Stromal cell of bone marrow (primary cell): ENCODE data around the gene ADGB.
"Not testable (repeated sequence)": the region's sequence is repeated elsewhere in the genome, so short reads cannot be mapped to it uniquely, and the experiment has no call there.

Source experiments
- DNase-seq: peaks from one replicate; pipeline ENCODE4 v3.0.0-alpha.2; 2012; ENCODE audit warnings: low read depth

Gene ADGB

DNA sequence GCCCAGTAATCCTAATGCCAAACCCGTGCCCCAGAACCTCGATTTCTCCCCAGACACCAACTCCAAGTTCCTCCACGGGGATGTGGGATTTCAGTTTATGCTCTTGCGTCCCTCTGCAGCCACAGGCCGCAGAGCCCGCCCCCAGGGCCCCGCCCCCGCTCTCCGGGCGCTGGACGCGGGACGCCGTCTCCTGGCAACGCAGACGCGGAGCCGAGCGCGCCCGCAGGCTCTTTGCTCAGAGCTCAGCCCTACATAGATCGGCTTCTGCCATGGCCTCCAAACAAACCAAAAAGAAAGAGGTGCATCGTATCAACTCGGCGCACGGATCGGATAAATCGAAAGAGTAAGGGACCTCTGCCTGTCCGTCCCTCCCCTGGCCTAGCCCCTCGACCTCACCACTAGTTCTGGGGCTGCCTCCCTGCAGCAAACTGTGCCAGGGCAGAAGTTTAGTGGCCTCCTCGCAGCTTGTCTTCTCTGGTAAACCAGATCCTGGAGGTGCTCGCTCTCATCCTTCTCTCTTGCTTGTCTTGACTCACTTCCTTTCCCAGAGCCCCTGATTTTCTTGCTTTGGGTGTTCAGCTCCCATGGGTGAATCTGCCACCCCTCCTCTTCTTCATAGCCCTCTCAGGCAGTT is at the start of gene ADGB:
TSS of gene ADGB (plus strand) at position 201 of the 634 bp plus-strand sequence. CDS start at position 270, 69 bp downstream.
- DNase-seq, result peak; percentile 35

DNA sequence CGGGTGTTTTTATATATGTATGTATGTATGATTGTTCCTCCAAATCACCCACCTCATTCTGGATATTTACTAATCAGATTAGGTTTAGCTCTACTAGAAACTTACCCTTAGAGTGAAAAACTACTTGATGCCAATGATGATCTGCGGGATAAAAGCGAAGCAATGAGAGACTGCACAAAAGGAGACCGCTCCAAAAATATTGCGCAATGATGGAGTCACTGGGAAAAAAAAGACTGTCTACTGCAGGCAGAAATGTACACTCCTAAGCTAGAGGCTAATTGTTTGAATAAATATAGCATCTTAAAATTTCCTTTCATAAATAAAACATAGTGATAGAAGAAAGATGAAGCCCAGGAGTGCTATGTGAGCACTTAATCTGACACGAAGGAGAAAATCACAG is 47.9 kb upstream of the ADGB start:
- no peak for DNase-seq

DNA sequence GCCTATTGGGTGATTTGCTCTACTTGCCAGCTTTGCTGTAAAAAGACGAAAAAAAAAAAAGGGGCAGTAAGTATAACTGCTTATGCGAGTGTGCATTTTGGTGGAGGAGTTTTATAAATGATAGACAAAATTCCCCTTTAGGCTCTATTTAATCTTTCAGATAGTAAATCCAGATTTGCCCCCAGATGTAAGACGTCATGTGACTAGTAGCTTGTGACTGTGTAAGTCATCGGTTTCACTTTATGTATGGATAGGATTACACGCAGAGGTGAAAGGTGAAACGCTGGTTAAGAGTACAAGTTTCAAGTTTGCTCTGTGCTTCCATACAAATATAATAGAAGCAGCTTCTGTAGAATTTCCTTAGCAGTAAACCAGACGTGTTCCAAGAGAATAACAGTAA is 47.2 kb upstream of the ADGB start:
- no peak for DNase-seq

DNA sequence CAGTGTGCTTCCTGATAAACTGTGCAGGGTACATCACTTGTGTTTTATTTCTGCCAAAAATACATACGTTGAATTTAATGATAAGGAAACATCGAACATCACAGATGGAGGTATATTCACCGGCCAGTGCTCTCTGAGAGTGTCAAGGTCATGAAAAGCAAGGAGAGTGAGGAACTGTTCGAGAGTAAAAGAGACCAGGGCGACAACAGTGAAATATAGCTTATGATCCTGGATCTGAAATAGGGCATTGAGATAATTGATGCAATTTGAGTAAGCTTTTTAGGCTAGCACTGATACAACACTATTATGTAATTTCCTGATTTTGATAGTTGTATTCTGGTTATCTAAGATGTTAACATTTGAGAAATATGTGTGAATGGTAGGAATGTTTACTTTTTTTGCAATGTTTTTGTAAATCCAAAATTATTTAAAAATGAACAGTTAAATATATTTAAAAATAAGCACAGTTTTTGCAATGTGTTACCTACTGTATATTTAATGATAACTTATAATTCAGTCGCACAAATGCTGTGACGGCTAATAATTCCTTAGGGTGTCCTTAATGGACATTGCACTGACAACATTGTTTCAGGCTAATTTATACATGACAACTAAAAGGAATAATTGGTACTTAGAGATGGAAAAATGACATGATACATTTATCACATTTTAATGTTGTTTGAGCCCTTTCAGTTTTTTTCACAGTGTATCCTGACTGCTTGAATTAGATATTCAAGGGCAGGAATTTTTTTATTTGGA is 45.2 kb upstream of the ADGB start:
- DNase-seq, result no peak

DNA sequence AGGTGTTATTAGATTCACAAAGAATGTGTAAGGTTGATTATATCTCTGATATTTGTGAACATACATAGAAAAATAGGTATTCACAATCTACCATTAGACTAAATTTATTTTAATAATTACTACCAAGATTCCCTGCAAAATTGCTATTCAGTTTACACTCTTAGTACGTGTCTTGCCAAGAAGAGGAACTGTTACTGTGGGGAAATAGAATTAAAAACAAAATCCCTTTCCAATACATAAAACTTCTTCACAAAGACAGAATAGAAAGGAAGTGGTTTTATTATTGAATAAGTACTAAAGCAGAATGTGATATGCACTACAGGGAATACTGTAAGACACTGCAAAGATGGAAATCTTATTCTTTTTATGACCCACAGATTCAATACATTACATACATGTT is 38.2 kb upstream of the ADGB start:
- no peak for DNase-seq

DNA sequence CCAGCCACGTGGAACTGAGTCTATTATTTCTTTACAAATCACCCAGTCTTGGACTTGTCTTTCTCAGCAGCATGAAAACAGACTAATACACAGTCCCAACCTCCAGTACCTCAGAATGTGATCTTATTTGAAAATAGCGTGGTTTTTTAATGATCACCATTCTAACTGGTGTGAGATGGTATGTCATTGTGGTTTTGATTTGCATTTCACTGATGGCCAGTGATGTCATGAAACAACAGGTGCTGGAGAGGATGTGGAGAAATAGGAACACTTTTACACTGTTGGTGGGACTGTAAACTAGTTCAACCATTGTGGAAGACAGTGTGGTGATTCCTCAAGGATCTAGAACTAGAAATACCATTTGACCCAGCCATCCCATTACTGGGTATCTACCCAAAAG is 32.1 kb upstream of the ADGB start:
- DNase-seq, result not testable (repeated sequence)

DNA sequence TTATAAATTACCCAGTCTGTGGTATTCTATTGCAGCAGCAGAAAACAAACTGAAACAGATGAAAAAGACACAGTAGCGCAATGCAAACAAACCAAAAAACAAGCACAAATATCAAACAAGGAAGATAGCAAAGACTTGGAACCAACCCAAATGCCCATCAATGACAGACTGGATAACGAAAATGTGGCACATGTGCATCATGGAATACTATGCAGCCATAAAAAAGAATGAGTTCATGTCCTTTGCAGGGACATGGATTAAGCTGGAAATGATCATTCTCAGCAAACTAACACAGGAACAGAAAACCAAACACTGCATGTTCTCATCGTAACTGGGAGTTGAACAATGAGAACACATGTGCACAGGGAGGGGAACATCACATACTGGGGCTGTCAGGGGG is 30.2 kb upstream of the ADGB start:
- not testable (repeated sequence) for DNase-seq

DNA sequence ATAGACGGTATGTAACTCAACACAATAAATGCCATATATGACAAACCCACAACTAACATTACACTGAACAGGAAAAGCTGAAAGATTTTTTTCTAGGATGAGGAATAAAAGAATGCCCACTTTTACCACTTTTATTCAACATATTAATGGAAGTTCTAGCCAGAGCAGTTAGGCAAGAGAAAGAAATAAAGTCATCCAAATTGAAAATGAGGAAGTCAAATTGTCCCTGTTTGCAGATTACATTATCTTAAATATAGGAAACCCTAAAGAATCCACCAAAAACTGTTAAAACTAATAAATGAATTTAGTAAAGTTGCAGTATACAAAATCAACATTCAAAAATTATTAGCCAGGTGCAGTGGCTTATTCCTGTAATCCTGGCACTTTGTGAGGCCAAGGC is 24.6 kb upstream of the ADGB start:
- no peak for DNase-seq

DNA sequence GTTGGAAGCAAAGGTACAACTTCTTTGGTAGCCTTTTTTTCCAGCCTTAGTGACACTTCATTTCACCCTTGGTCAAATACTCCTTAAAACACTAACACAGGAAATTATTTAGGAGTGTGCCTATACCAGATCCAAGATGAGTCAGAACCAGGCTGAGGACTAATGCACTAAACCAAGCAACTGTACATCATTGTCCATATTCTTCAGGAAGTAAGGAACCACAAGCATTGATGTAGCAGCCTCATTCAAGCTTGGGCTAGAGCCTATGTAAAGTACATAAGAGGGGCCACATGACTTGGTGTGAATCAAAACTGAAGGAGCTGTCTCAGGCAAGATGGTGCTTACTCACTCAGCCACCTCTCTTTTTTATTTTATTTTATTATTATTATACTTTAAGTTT is 20.7 kb upstream of the ADGB start:
- DNase-seq, result no peak

DNA sequence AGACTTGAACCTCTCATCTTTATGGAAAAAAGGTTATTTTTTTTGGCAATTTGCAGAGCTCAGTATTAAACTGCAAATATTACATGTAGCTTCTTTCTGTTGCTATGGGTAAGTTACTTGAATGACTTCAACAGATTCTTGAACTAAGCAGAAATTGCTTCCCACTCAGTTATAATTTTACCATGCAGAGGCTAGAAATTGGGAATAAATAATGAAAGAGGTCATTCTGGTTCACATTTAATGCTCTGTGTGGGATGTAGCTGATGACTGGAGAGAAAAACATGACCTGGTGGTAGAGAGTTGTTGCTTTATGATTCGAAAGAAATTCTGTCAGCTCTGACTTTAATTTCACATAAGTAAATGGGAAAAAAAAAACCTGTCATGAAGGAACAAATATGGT is 16.8 kb upstream of the ADGB start:
- DNase-seq, result no peak

DNA sequence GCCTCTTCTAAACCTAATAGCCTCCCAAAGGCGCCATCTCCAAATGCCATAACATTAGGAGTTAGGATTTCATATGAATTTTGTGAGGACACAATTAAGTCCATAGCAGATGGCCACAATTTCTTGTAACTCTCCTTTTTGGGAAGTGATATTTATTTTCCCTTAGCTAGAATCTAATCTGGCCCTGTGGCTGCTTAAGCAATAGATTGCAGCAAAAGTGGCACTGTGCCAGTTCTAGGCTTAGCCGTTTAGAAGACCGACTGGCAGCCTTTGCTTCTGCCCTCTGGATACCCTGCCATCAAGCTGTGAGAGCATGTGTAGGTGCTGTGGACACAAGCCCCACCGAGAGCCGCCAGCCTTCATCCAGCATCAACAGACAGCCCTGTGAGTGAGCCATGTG is 15.9 kb upstream of the ADGB start:
- DNase-seq, result no peak

DNA sequence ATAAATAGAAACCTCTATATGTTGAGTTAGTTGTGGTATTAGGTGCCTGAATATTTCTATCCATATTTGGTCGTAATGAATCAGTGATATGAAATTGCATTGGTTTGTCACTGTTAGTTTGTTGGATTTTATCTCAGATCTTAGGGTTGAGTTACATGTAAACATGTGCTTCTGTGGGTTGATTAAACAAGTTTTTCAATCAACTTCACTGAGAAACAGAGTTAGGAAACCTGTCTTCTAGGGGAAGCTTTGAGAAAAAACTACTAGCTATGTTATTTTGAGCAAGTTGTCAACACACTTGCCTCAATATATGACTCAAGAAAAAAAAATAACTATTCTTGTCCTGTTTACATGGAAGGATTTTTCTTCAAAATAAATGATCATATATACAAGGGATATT is 14.8 kb upstream of the ADGB start:
- DNase-seq, result no peak

DNA sequence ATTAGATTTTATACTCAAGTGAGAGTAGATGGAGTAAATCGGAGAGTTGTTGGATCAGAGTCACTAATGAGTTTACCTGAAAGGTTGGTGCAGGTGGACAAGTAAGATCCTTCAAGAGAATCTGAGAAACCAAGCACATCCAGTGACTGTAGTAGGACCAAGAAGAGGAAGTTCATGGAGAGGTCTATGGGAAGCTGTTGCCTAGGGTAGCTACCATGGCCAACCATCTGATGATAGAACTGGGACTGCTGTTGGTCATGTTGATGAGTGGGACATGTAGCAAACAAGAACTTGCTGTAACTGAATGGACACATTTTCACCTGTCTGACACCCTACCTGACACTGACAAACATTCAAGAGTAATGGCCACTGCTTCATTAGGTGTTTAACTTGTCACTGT is 11.3 kb upstream of the ADGB start:
- no peak for DNase-seq

DNA sequence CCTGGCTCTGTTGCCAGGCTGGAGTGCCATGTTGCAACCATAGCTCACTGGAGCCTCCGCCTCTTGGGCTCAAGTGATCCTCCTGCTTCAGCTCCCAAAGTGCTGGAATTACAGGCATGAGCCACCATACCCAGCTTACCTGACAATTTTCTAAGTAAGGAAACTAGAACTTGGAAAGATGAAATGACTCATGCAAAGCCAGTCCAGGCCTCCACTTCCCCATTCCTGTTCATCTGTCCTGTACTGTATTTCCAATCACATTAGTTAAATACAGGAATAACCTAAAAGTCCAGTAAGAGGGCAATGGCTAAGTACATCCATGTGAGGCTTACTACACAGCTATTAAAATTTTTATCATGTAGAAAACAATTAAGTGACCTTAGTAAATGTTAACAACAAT is 8.3 kb upstream of the ADGB start:
- DNase-seq, result no peak

DNA sequence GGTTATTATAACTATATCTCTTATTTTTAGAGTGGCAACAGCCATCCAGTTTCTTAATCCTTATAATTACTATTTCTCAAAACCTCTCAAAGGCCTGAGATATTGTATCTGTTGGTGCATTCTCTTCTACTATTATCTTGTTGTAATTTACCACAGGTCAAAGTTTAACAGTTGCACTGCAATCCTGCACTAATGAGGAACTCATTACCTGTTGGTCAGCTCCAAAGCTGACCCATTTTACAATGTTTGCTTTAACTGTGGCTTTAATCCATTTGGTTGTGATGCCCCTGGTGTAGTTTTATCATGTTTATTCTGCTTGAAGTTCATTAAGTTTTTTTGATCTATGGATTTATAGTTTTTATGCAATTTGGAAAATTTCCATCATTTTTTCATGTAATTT is 6.3 kb upstream of the ADGB start:
- DNase-seq, result no peak

DNA sequence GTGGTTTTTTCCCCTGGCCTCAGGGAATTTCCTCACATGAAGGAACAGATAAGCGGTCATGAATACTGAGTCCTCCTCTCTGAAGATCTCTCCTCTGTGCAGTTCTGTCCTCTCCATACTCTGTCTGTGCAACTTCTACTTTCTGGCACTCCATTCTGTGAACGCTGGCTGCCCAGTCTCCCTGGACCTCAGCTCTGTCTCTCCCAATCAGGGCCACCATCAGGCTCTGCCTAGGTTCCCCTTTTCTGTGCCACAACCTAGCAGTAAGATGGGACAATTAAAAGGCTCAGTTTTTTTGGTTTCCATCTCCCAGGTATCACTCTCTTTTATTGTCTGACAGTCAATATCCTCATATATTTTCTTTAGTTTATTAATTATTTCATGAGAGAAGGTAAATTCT is 4.8 kb upstream of the ADGB start:
- no peak for DNase-seq

DNA sequence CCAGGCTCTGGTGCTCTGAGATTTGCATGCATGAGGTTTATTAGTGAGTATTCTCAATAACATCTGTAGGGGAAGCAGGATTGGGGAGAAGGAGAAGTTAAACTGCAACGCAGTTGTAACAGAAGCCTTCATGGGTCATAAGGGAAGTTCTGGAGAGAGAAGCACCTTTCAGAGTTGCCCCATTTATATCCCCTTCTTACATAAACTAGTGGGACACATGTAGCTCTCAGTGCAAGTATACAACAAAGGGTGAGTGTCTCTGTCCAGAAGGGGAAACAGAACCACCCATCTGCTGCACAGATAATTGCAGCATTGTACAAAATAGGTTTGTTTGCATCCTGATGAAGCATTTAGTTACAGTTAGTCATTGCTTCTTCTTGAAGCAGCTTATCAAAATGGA is 4.3 kb upstream of the ADGB start:
- DNase-seq, result no peak

DNA sequence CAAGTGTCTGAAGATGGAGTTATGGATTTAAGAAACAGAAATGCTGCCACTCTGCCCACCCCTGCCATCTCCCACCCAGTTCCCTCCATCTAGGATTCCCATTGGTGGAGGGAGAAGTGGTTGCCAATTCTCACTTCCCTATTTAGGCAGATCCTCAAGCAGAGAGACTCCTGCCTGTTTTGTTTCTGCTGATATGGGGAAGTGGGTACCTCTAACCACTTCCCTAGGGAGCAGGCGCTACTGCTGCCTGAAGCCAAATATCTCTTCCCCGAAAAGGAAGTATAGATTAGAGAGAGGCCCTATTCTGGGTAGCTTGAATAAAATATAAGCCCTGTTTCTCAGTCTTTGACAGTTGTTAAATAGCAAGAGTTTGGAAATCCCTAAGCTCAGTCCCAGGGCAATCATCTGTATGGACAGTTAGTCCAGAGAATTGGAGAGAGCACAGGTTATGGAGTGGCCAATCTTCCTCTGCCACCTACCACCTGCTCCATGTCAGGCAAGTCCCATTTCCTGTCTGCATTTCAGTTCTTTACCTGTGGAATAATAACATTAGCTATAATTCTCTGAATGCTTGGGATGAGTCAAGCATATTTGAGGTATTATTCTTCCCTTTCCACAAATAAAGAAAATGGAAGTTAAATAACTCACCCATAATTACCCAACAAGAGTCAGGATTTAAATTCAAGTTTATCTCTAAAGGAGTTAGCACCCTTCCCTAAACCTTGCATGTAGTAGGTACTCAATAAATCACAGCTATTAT is 2.6 kb upstream of the ADGB start:
- DNase-seq, result no peak

DNA sequence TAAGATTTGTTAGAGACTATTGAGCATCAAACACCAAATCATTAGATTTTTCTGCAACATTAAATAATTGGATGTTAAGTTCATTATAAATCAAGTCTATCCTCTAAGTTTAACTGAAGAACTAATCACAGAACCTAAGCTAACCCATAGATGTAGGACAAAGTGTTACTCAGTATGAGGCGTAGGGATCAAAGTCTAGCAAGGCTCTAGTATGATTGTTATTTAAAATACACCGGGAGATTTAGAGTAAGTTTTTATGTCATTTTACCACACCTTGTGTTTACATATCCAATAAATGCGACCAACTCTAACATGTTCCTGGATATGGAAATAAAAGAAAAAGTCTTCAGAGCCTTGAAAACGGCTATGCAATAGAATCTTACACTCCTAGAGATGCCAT is 2.6 kb downstream of the ADGB start:
- no peak for DNase-seq

DNA sequence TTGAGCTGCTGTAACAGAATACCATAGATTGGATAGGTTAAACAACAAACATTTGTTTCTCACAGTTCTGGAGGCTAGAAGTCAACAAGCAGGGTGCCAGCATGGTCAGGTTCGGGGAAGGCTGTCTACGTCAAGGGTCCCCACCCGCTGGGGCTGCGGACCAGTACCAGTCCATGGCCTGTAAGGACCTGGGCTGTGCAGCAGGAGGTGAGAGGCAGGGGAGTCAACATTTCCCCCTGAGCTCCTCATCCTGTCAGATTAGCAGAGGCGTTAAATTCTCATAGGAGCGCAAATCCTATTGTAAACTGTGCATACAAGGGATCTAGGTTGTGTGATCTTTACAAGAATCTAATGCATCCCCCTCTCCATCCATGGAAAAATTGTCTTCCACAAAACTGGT is 3.8 kb downstream of the ADGB start:
- DNase-seq, result no peak

DNA sequence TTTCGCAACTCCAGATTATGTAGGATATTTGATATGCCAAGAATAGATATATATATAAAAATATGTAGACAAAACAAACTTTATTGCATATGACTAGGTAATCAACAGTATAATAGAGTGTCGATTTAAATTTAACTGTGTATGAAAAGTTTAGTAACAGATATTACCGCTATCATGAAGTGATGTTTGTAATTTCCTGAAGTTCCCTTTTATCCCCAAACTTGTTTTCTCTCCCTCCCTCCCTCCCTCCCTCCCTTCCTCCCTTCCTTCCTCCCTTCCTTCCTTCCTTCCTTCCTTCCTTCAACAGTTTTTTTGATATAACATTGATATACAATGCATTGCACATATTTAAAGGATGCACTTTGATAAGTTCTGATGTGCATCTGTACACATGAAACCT is 15.2 kb downstream of the ADGB start:
- DNase-seq, result no peak

DNA sequence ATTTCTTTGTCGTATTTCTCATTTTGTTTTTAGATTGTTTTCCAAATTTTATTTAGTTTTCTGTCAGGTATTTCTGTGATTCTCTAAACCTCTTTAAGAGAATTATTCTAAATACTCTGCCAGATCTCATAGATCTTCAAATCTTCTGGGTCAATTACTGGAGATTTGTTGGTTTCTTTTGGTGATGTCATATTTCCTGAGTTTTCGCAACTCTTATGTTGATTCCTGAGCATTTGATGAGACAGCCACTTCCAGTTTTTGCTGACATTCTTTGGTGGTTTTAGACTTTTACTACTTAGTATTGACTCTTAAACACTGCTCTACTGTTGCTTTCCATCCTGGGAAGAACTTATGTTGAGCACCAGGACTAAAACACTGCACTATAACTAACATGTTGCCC is 21.9 kb downstream of the ADGB start:
- peak; percentile 6 for DNase-seq

DNA sequence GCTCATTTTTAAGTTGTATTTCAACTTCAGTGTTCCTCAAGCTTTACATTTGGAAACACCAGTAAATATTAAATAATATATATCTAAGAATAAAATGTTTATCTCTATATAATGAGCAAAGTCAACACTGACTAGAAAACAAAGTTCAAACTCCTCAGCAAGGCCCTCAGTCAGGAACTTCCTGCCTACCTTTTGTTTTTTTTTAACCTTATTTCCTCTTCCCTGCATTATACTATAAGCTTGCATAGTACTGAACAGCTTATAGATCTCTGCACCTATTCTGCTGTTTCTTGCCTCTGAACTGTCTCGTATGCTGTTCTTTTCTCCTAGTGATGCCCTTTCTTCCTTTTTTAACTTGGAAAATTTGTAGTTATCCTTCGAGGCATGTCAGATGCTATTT is 29.6 kb downstream of the ADGB start:
- DNase-seq, result no peak
